Stimulated activated CD8-positive, alpha-beta memory T cell treated with anti-CD3 and anti-CD28 coated beads, Interleukin-15, amount 100 ng/mL, for 48 hours (primary cell): Measurements from ENCODE around the gene TMCC3.
A peak's percentile ranks its signal among the peaks of the same experiment; 100 is the strongest.
"Not testable (repeated sequence)": the region's sequence is repeated elsewhere in the genome, so short reads cannot be mapped to it uniquely, and the experiment has no call there.

ENCODE experiments used
- DNase-seq, 2 donors: peaks; one replicate each; pipeline ENCODE4 v3.0.0-alpha.2; 2020; ENCODE audit warnings: low read depth in 2 of 2

The TMCC3 gene

DNA sequence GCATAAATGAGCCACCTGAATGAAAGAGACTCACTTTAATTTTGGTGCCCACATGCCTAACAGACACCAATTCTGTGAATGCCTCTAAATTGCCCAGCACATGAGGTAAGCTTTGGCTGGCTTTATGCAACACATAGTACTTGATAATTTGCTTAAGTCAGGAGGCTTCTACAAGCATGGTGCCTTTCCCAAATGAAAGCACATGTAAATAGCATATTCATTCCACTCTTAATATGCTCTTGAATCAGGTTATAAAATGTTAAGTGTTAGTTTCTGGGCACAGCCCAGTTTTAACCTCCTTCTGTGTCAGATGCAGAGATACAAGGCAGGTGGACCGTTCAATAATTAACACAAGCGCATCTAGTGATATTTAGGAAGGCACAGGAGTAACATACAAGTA is 15.6 kb downstream of the TMCC3 start:
- DNase-seq = no peak

- DNase-seq = no peak
Measured at GRCh38 chr12:94633401-94633800, 17.0 kb downstream of the TMCC3 start.

- no peak for DNase-seq
Measured at GRCh38 chr12:94631058-94631457, 19.3 kb downstream of the TMCC3 start.

DNA sequence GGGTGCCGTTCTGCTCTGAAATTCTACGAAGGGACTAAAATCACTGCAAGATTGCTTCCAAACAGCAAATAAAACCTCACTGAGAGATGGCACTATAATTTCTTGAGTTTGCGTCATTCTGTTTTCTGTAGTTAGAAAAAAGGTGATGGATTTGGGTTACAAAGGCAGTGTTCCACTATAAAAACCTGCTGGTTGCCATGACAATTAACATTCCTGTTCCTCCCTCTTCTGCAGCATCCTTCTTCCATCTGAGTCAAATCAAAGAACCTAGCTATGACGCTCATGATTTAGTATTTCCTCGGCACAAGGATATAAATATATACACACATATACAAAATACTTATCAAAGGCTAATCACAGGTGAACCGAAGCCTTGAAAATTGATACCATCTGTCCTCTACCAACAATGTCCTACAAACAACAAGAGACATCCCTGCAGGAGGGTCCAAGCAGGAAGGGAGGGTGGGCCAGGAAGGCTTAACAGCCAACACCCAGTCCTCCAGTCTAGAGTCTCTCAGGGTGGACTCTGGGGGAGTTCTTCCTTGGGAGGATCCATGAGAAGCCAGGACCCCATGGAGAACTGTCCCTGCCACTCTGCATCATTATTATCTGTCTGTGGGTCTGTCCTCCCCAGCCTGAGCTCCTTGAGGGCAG is 21.4 kb downstream of the TMCC3 start:
- no peak for DNase-seq

DNA sequence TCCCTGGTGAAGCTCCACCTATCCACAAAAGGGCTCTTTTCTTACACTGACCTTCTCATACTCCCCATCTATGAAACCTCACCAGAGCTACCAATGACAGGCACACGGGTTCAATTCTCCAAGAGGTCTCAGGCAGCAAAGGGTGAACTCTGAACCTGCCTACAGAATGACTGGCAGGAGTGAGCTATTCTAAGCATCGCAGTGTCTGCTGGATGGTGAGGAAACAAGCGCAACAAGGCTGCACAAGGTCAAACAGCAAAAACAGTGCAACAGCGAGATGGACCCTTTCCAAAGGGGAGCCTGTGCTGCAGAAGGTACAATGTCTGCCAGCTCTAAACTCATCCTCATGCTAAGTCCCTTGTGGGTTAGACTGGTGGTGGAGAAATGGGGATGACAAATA is 22.0 kb downstream of the TMCC3 start:
- DNase-seq = no peak

GRCh38 chr12:94625531-94625930 is 24.8 kb downstream of the TMCC3 start:
- no peak for DNase-seq

- no peak for DNase-seq
Measured at GRCh38 chr12:94623161-94623920, 27.0 kb downstream of the TMCC3 start.

DNA sequence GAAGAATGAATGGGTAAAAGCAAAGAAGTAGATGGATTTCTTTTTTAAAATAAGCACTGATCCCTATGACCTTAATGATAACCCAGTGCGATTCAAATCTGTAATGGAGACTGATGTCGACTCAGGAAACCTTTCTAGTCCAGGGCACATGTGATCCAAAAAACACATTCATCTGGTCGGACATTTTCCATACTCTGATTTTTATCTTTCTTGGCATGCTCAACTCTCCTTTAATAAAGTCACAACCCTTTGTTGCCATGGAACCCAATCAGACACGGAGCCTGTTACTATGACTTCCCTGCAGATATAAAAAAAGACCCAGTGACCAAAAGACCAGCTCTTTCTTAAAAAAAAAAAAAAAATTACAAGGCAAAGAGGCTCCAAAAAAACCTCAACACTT is 27.9 kb downstream of the TMCC3 start:
- DNase-seq = no peak

GRCh38 chr12:94621662-94622359 is 28.5 kb downstream of the TMCC3 start:
- peak; percentile 38 to 44 for DNase-seq

DNA sequence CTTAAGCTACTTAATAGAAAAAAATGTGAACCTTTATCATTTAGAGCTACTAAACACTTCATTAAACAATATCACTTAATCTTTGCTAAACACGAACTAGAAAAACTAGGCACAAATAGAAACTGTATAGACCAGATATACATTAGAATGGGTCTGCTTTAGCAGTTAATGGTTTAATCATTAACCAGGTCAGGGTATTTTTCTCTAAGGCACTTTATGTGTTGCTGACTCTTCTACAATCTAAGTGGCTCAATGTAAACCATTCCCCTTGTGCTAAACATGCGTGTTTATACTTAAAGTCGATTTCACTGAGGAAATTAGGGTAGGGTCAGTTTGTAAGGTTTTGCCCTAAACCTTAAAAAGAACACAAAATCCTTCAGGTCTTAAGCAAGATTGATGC is 29.7 kb downstream of the TMCC3 start:
- no peak for DNase-seq

DNA sequence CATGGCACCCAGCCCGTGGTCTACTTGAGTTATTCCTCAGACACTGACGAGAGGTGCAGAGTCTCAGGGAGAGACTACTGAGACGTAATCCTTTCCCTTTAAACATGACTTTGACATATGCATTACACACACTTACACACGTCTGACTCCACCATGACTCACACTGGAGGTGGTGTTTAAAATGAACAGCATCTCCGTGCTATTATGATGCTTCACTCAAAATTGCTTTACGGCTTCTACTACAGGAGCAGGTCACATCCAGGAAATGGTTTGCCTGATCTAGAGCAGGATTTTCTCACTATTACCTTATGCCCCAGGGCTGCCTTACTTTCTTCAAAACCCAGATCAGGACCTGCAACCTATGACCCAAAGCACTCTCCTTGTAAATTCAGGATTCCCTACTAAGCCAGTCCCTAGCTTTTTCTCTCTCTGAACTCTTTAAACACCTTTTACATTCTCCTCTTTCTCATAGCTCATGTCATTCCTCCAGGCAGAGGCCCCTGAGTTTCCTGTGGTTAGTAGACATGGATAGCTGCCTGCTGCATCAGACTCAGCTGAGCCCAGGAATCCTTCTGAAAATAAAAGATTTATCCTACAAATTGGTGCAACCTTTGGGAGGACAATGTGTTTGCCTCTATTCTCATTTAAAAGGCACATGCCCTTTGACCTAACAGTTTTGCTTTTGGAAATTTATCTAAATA is 31.2 kb downstream of the TMCC3 start:
- DNase-seq = peak; percentile 4 to 25

GRCh38 chr12:94617101-94617500 is 33.3 kb downstream of the TMCC3 start:
- no peak for DNase-seq

DNA sequence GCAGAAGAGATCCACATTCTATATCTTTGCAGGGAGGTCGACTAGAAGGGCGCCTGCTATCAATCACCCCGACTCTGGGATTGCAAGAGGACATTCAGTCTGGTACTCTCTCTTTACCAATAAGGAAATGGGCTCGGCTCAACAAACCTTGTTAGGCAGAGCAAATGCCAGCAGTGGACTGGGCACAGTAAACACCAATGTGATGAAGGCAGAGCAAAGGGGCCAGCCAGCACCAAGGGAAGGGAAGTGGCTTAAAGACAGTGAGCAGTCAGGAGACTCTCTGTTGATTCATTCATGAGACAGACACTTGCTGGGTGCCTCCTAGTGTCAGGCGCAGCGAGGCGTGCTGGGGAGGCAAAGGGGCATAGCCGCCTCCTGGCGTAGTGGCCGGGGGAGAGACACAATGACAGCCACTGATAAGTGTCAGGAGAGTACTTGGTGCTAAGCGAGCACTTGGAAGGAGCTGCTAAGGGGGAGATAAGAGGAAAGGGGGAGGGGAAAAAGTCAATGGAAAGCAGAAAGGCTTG is 34.1 kb downstream of the TMCC3 start:
- no peak for DNase-seq

GRCh38 chr12:94615260-94616181 is 34.8 kb downstream of the TMCC3 start:
- no peak for DNase-seq

GRCh38 chr12:94614288-94614721 is 36.1 kb downstream of the TMCC3 start:
- no peak for DNase-seq

GRCh38 chr12:94609917-94610443 is 40.4 kb downstream of the TMCC3 start:
- DNase-seq = no peak

- DNase-seq = not testable (repeated sequence)
Measured at GRCh38 chr12:94606810-94607209, 43.5 kb downstream of the TMCC3 start.

DNA sequence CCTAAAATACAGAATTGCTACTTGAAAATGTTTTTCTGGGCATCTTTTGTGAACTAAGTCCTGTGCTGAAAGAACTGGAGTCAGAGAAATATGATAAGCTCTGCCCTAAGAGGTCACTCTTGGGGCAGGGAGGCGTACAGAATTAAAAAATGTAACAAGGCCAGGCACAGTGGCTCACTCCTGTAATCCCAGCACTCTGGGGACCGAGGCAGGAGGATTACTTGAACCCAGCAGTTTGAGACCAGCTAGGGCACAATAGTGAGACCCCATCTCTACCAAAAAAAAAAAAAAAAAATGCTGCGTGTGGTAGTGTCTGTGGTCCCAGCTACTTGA is 46.0 kb downstream of the TMCC3 start:
- no peak for DNase-seq

GRCh38 chr12:94603434-94604365 is 46.7 kb downstream of the TMCC3 start:
- DNase-seq = peak; percentile 12 to 21

DNA sequence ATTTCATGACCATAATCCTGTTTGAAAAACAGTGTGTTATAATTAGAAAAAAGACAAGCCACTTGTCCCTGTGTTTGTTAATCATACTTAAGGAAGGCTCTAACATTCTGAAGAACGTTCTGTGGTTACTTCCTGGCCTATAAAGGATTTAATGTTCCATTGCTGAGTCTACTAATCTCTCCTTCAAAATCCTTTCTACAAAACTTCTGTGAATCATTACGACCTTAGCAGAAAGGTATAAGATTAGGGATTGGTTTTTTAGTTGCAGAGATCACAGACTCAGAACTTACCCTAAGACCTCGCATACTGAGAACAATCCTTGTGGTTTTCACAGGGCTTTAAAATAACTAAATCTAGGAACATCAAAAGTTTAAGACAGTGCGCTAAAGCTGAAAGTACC is 48.3 kb downstream of the TMCC3 start:
- DNase-seq = no peak
